Measurements from ENCODE around the gene ADCY9. TPM values are rescaled to one million over a fixed set of nuclear protein-coding genes. Genes with fewer than 3 reads are reported as not detected.

ADCY9 gene
- total RNA-seq, 2 donors from 2014 or later: 1.2 to 3.3 TPM

DNA sequence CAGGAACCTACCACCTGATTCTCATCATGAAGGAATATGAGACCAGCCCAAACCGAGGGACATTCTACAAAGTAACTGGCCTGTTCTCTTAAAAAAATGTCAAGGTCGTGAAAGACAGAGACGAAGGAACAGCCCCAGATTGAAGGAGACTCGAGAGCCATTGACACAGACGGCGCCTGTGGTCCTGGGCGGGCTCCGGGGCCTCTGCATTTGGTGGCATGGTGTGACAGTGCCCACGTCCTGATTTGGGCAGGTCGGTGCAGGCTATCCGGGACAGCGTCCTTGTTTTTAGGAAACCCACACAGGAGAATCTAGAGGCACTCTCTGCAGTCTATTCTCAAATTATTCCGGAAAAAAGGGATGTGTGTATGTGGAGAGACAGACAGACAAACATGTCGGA, 64.1 kb downstream of the ADCY9 start:
- 90 to 95% methylated on average over 12 to 14 of the region's 14 CpGs for WGBS, 2 experiments (ENCODE audit: insufficient coverage in 1 of 2, insufficient read length in 1 of 2)
- Mint-ChIP-seq H3K27ac (no peak overlapping the region), H3K9me3 (peaks cover 2% of the 10 kb centered on the region), H3K27me3 (ENCODE audit: insufficient read depth) (no peaks in the 10 kb centered on the region), H3K4me3 (no peak overlapping the region), H3K4me1 (peaks cover 5% of the 10 kb centered on the region), H3K36me3 (ENCODE audit: low read depth) (peaks cover 2% of the 10 kb centered on the region)
- TF ChIP-seq CTCF (conservative IDR thresholded peaks at IDR 0.05): no peak
- Histone ChIP-seq H3K9ac (ENCODE audit: extremely low read depth, low read length, poor library complexity, severe bottlenecking) (no peak overlapping the region), H3K4me1 (ENCODE audit: control insufficient read depth, insufficient read depth, low read length) (peaks cover 5% of the 10 kb centered on the region), H3K36me3 (ENCODE audit: control insufficient read depth, insufficient read depth, low read length) (no peaks in the 10 kb centered on the region), H3K27me3 (ENCODE audit: control insufficient read depth, insufficient read depth, low read length, poor library complexity, severe bottlenecking) (no peaks in the 10 kb centered on the region), H3K4me3 (ENCODE audit: low read length) (no peak overlapping the region), H3K9me3 (ENCODE audit: control insufficient read depth, low read length) (no peaks in the 10 kb centered on the region), H3K27ac (ENCODE audit: low read depth, low read length) (no peak overlapping the region)
- DNase-seq: no peak

DNA sequence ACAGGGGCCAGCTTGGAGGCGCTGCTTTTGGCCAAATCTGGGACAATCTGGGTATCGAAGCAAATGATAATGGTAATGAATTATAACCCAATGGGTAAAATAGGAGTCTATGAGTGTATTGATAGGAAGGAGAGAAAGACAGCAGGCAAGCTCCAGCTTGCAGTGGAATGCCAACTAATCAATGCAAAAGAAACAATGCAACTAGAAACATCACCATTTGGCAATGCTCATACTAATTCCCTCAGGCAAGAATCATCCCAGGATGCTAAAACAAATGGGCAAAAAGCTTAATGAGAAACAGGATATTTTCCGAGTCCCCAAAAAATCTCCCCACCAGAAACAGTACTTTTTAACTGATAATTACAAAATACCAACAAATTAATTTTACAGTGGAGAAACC, 64.7 kb downstream of the ADCY9 start:
- no peak for DNase-seq
- no peak overlapping the region for H3K4me3 ChIP-seq (ENCODE audit: low read length)
- no peaks in the 10 kb centered on the region for H3K27me3 ChIP-seq (ENCODE audit: control insufficient read depth, insufficient read depth, low read length, poor library complexity, severe bottlenecking)
- no peak overlapping the region for H3K9ac ChIP-seq (ENCODE audit: extremely low read depth, low read length, poor library complexity, severe bottlenecking)
- peaks cover 2% of the 10 kb centered on the region for H3K36me3 Mint-ChIP-seq (ENCODE audit: low read depth)
- no peaks in the 10 kb centered on the region for H3K9me3 ChIP-seq (ENCODE audit: control insufficient read depth, low read length)
- H3K4me1 Mint-ChIP-seq: peaks cover 5% of the 10 kb centered on the region
- no peak for TF ChIP-seq CTCF (conservative IDR thresholded peaks at IDR 0.05)
- WGBS, 2 experiments (ENCODE audit: insufficient coverage in 1 of 2, insufficient read length in 1 of 2): 94% methylated on average over 2 to 3 of the region's 3 CpGs
- H3K27ac ChIP-seq (ENCODE audit: low read depth, low read length): no peak overlapping the region
- H3K36me3 ChIP-seq (ENCODE audit: control insufficient read depth, insufficient read depth, low read length): no peaks in the 10 kb centered on the region
- H3K27me3 Mint-ChIP-seq (ENCODE audit: insufficient read depth): no peaks in the 10 kb centered on the region
- H3K27ac Mint-ChIP-seq: no peak overlapping the region
- H3K4me1 ChIP-seq (ENCODE audit: control insufficient read depth, insufficient read depth, low read length): peaks cover 5% of the 10 kb centered on the region
- peaks cover 2% of the 10 kb centered on the region for H3K9me3 Mint-ChIP-seq
- no peak overlapping the region for H3K4me3 Mint-ChIP-seq

DNA sequence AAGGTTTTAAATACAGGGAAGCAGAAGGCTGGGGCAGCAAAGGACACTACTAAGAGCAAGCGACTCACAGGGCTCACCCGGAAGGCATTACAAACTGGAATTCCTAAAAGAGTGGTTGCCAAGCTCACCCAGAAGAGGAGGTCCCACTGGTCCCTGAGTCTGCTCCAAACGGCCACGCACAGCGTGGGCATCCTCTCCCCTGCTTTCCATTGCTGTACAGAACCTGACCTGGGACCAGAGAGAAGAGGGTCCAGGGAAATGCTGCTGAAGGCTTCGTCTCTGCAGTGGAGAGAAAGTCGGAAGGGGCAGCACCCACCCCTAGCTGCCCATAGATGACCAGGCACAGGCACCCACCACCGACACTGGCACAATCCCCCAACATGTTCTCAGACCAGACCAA, 67.2 kb downstream of the ADCY9 start:
- WGBS, 2 experiments (ENCODE audit: insufficient coverage in 1 of 2, insufficient read length in 1 of 2): 91 to 93% methylated on average over 6 to 8 of the region's 8 CpGs
- no peak overlapping the region for H3K4me3 ChIP-seq (ENCODE audit: low read length)
- no peaks in the 10 kb centered on the region for H3K36me3 ChIP-seq (ENCODE audit: control insufficient read depth, insufficient read depth, low read length)
- H3K9me3 ChIP-seq (ENCODE audit: control insufficient read depth, low read length): no peaks in the 10 kb centered on the region
- peaks cover 5% of the 10 kb centered on the region for H3K4me1 Mint-ChIP-seq
- H3K9me3 Mint-ChIP-seq: peaks cover 2% of the 10 kb centered on the region
- H3K27me3 ChIP-seq (ENCODE audit: control insufficient read depth, insufficient read depth, low read length, poor library complexity, severe bottlenecking): no peaks in the 10 kb centered on the region
- H3K27ac Mint-ChIP-seq: no peak overlapping the region
- no peak overlapping the region for H3K27ac ChIP-seq (ENCODE audit: low read depth, low read length)
- no peak for TF ChIP-seq CTCF (conservative IDR thresholded peaks at IDR 0.05)
- H3K4me3 Mint-ChIP-seq: no peak overlapping the region
- no peaks in the 10 kb centered on the region for H3K27me3 Mint-ChIP-seq (ENCODE audit: insufficient read depth)
- no peak overlapping the region for H3K9ac ChIP-seq (ENCODE audit: extremely low read depth, low read length, poor library complexity, severe bottlenecking)
- DNase-seq: no peak
- H3K4me1 ChIP-seq (ENCODE audit: control insufficient read depth, insufficient read depth, low read length): peaks cover 5% of the 10 kb centered on the region
- peaks cover 2% of the 10 kb centered on the region for H3K36me3 Mint-ChIP-seq (ENCODE audit: low read depth)

All from endodermal cell (in vitro differentiated cells).